ENCODE results near the gene GPR87. TPM values are rescaled to one million over a fixed set of nuclear protein-coding genes. Genes with fewer than 3 reads are reported as not detected.

The GPR87 gene
- total RNA-seq, 2 donors from 2014 or later, result not detected

DNA sequence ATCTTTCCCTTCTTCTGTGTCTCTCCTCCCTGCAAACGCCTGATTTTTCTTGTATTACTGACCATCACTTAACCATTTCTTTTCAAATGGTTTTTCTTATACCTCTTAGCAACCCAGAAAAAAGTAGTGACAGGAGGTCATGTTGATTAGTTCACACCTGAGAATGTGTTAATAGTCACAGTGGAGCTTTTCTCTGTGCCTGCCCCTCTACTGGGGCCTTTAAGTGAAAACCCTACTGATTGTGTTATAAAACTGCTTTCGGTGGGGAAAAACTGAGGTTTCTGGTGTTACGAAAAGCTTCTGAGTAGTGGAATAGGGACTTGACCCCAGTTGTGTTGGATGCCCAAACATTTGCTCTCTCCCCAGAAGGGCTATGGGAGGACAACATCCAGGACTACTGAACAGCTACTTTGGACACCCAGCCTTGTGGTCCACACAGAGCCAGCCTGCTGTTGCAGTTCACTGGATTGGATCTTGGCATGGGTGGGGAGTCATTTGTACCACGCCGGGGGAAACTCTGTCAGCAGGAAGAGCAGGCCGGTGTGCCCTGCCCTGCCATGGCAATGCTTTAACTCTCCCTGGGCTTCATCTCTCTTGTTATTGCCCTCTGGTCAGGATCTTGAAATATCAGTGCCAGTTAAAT is 10.3 kb downstream of the GPR87 start:
- no peak for DNase-seq (ENCODE audit: low spot score)
- ATAC-seq (ENCODE audit: insufficient number of reproducible peaks, low FRiP score, low read depth), result no peak
- TF ChIP-seq CTCF (IDR thresholded peaks at IDR 0.05), result no peak
- H3K9me3 ChIP-seq, result no peaks in the 10 kb centered on the region
- H3K4me1 ChIP-seq (ENCODE audit: control insufficient read depth in 1 of 2, low read depth in 2 of 2), result peaks cover 0 to 4% of the 10 kb centered on the region in 2 donors
- no peak overlapping the region for H3K27ac ChIP-seq
- no peaks in the 10 kb centered on the region for H3K36me3 ChIP-seq
- no peaks in the 10 kb centered on the region for H3K27me3 ChIP-seq (replicated peaks; ENCODE audit: insufficient read depth)
- H3K4me3 ChIP-seq, result no peak overlapping the region

DNA sequence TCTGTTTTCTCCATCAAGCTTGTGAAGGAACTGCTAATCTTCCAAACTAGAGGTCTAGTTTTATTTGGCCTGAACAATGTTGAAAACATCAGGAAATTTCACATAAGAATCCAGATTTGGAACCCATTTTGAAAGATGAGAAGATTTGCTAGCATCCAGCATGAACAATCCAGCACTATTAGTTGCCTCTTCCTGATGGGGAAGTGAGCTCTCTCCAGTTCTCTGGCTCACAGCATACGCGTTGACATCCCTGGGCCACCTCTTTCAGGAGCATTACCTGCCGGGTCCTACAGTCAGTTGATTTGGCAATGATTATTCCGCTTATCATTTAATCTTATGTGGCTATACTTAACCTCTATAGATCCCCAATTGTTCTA is 10.9 kb downstream of the GPR87 start:
- no peak for ATAC-seq (ENCODE audit: insufficient number of reproducible peaks, low FRiP score, low read depth)
- Histone ChIP-seq H3K4me3 (no peak overlapping the region), H3K9me3 (no peaks in the 10 kb centered on the region), H3K27me3 (replicated peaks; ENCODE audit: insufficient read depth) (no peaks in the 10 kb centered on the region), H3K4me1 (ENCODE audit: control insufficient read depth in 1 of 2, low read depth in 2 of 2) (peaks cover 0 to 4% of the 10 kb centered on the region in 2 donors), H3K27ac (no peak overlapping the region), H3K36me3 (no peaks in the 10 kb centered on the region)
- no peak for TF ChIP-seq CTCF (IDR thresholded peaks at IDR 0.05)
- DNase-seq (ENCODE audit: low spot score), result no peak

- DNase-seq (ENCODE audit: low spot score) (no peak), ATAC-seq (ENCODE audit: insufficient number of reproducible peaks, low FRiP score, low read depth) (no peak)
- no peak for TF ChIP-seq CTCF (IDR thresholded peaks at IDR 0.05)
- H3K4me1 ChIP-seq (ENCODE audit: control insufficient read depth in 1 of 2, low read depth in 2 of 2), result peaks cover 0 to 4% of the 10 kb centered on the region in 2 donors
- no peaks in the 10 kb centered on the region for H3K9me3 ChIP-seq
- H3K27me3 ChIP-seq (replicated peaks; ENCODE audit: insufficient read depth), result no peaks in the 10 kb centered on the region
- H3K36me3 ChIP-seq, result no peaks in the 10 kb centered on the region
- H3K4me3 ChIP-seq, result no peak overlapping the region
- H3K27ac ChIP-seq, result no peak overlapping the region
Measured at GRCh38 chr3:151305060-151305774, 11.4 kb downstream of the GPR87 start.

DNA sequence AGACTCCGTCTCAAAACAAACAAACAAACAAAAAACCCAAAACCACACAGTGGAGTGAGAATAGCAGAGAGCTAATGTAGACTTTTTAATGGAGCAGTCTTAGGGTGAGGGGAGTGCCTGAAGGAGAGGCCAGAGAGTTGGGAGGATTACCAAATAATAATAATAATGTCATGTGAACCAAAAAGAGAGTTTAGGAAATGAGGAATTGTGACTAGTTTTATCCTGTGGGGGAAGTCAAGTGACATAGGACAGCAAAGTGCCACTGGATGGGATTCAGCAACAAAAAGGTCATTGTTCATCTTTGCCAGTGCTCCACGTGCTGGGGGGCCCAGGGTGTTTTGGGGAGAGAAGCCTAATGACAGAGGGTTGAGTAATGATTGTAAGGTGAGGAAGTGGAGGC is 12.9 kb downstream of the GPR87 start:
- no peaks in the 10 kb centered on the region for H3K27me3 ChIP-seq (replicated peaks; ENCODE audit: insufficient read depth)
- no peak overlapping the region for H3K27ac ChIP-seq
- no peak overlapping the region for H3K4me3 ChIP-seq
- peaks cover 0 to 4% of the 10 kb centered on the region in 2 donors for H3K4me1 ChIP-seq (ENCODE audit: control insufficient read depth in 1 of 2, low read depth in 2 of 2)
- no peaks in the 10 kb centered on the region for H3K9me3 ChIP-seq
- H3K36me3 ChIP-seq, result no peaks in the 10 kb centered on the region
- no peak for ATAC-seq (ENCODE audit: insufficient number of reproducible peaks, low FRiP score, low read depth)
- no peak for DNase-seq (ENCODE audit: low spot score)
- no peak for TF ChIP-seq CTCF (IDR thresholded peaks at IDR 0.05)

GRCh38 chr3:151301787-151302186 is 14.8 kb downstream of the GPR87 start:
- H3K4me3 ChIP-seq, result no peak overlapping the region
- no peak for TF ChIP-seq CTCF (IDR thresholded peaks at IDR 0.05)
- ATAC-seq (ENCODE audit: insufficient number of reproducible peaks, low FRiP score, low read depth) (no peak), DNase-seq (ENCODE audit: low spot score) (no peak)
- peaks cover 0 to 4% of the 10 kb centered on the region in 2 donors for H3K4me1 ChIP-seq (ENCODE audit: control insufficient read depth in 1 of 2, low read depth in 2 of 2)
- no peaks in the 10 kb centered on the region for H3K9me3 ChIP-seq
- no peaks in the 10 kb centered on the region for H3K36me3 ChIP-seq
- H3K27me3 ChIP-seq (replicated peaks; ENCODE audit: insufficient read depth), result no peaks in the 10 kb centered on the region
- H3K27ac ChIP-seq, result no peak overlapping the region

All from thoracic aorta (tissue), 2 donors.